ENCODE measurements around the gene GAST. TPM values are rescaled to one million over a fixed set of nuclear protein-coding genes. Genes with fewer than 3 reads are reported as not detected.
A peak's percentile ranks its signal among the peaks of the same experiment; 100 is the strongest.

The GAST gene
- total and polyA plus RNA-seq, 2 donors from 2014 or later: not detected

GRCh38 chr17:41664587-41665565 is 47.3 kb upstream of the GAST start:
- TF ChIP-seq, protein P1, sequence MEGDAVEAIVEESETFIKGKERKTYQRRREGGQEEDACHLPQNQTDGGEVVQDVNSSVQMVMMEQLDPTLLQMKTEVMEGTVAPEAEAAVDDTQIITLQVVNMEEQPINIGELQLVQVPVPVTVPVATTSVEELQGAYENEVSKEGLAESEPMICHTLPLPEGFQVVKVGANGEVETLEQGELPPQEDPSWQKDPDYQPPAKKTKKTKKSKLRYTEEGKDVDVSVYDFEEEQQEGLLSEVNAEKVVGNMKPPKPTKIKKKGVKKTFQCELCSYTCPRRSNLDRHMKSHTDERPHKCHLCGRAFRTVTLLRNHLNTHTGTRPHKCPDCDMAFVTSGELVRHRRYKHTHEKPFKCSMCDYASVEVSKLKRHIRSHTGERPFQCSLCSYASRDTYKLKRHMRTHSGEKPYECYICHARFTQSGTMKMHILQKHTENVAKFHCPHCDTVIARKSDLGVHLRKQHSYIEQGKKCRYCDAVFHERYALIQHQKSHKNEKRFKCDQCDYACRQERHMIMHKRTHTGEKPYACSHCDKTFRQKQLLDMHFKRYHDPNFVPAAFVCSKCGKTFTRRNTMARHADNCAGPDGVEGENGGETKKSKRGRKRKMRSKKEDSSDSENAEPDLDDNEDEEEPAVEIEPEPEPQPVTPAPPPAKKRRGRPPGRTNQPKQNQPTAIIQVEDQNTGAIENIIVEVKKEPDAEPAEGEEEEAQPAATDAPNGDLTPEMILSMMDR (IDR thresholded peaks at IDR 0.05; ENCODE audit: borderline replicate concordance, extremely low read depth, insufficient read depth): no peak
- H3K4me1 ChIP-seq (ENCODE audit: control insufficient read depth in 2 of 3, insufficient read depth in 2 of 3, low read depth in 1 of 3, low read length in 3 of 3): peaks cover 0 to 27% (median 0%) of the 10 kb centered on the region in 3 donors
- peak overlapping the region in 2 of 3 donors; percentile 70 to 86 for H3K4me3 ChIP-seq (ENCODE audit: low read length in 3 of 3)
- FAIRE-seq (no peak), DNase-seq (peak in 1 of 5 donors; percentile 67)
- peak overlapping the region in 2 of 3 donors; percentile 83 to 96 for H3K9ac ChIP-seq (ENCODE audit: low read length in 3 of 3)
- intact Hi-C loops (cut with DNase I): loop anchor here (10.0 kb wide), 1 partner anchor 110 kb away; no protein-coding TSS in a partner anchor
- H3K9me3 ChIP-seq (ENCODE audit: control insufficient read depth in 2 of 3, insufficient read depth in 1 of 3, low read length in 3 of 3): no peaks in the 10 kb centered on the region
- H3K36me3 ChIP-seq (ENCODE audit: control insufficient read depth in 2 of 3, insufficient read depth in 3 of 3, low read length in 3 of 3): no peaks in the 10 kb centered on the region
- no peaks in the 10 kb centered on the region for H3K27me3 ChIP-seq (ENCODE audit: control insufficient read depth, insufficient read depth, low read length)
- peak overlapping the region in 1 of 2 donors; percentile 95 for H3K27ac ChIP-seq (ENCODE audit: low read depth in 2 of 2, low read length in 2 of 2)

DNA sequence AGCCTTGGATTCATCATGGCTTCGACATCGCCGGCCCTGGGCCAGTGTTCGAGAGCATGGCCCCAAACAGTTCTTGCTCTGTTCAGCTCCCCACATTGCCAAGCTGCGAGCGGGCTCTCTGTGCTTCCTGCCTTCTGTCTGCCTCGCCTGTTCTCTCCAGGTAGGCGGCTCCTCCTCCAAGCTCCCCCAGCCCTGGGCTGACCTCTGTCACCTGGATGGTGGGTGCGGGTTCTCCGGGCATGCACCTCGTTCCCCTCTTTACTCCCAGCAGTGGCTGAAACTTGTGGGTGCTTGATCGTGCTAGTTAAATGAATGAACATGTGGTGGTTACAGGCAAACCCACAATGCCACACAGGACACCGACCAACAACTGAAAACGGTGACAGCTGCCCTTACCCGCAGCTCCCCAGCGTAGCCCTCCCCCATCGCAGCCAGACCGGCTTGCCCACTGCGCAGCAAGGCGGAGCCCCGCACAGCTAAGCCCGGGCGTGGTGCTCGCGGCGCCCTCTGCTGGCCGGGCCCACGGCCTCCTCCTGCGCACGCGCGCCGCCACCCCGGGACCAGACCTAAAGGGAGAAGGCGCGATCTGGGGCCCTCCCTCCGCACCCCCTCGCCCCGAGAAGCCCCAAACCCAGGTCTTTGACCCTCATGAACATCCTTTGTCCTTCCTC is 46.4 kb upstream of the GAST start:
- intact Hi-C loops (cut with DNase I): loop anchor here (10.0 kb wide), 1 partner anchor 111 kb away; no protein-coding TSS in a partner anchor

DNA sequence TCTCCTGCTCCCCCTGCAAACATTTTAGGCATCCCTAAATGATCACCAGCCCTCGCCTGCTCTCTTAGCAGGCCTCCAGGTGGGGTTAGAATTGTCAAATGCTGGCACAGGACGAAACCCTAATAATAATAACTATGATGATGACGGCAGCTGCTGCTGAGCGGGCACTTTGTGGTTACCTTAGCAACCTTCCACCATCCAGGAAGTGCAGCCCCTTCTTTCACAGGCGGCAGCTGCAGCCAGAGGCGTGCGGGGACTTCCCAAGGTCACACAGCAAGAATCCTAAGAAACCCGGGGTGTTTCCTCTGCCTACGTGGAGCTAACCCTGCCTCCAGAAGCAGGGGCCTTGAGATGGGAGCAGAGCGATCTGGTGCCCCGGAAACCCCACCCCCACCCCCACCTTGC is 45.9 kb upstream of the GAST start:
- TF ChIP-seq, protein P1 (IDR thresholded peaks at IDR 0.05; ENCODE audit: borderline replicate concordance, extremely low read depth, insufficient read depth): no peak
- FAIRE-seq: no peak
- H3K36me3 ChIP-seq (ENCODE audit: control insufficient read depth in 2 of 3, insufficient read depth in 3 of 3, low read length in 3 of 3): no peaks in the 10 kb centered on the region
- H3K9ac ChIP-seq (ENCODE audit: low read length in 3 of 3): peak overlapping the region in 2 of 3 donors; percentile 73 to 83
- peak overlapping the region; percentile 66 to 95 for H3K27ac ChIP-seq (ENCODE audit: low read depth in 2 of 2, low read length in 2 of 2)
- peak overlapping the region in 2 of 3 donors; percentile 55 to 70 for H3K4me3 ChIP-seq (ENCODE audit: low read length in 3 of 3)
- no peaks in the 10 kb centered on the region for H3K27me3 ChIP-seq (ENCODE audit: control insufficient read depth, insufficient read depth, low read length)
- peaks cover 0 to 24% (median 0%) of the 10 kb centered on the region in 3 donors for H3K4me1 ChIP-seq (ENCODE audit: control insufficient read depth in 2 of 3, insufficient read depth in 2 of 3, low read depth in 1 of 3, low read length in 3 of 3)
- intact Hi-C loops (cut with DNase I): loop anchor here (10.0 kb wide), 1 partner anchor 111 kb away; no protein-coding TSS in a partner anchor
- peak; percentile 37 to 79 (median 65) for DNase-seq
- H3K9me3 ChIP-seq (ENCODE audit: control insufficient read depth in 2 of 3, insufficient read depth in 1 of 3, low read length in 3 of 3): no peaks in the 10 kb centered on the region

More for the DNA sequence above, 46.4 kb upstream of the GAST start:
- H3K27me3 ChIP-seq (ENCODE audit: control insufficient read depth, insufficient read depth, low read length): no peaks in the 10 kb centered on the region
- no peaks in the 10 kb centered on the region for H3K36me3 ChIP-seq (ENCODE audit: control insufficient read depth in 2 of 3, insufficient read depth in 3 of 3, low read length in 3 of 3)
- H3K27ac ChIP-seq (ENCODE audit: low read depth in 2 of 2, low read length in 2 of 2): peak overlapping the region; percentile 71 to 95
- TF ChIP-seq, protein P1 (IDR thresholded peaks at IDR 0.05; ENCODE audit: borderline replicate concordance, extremely low read depth, insufficient read depth): peak; percentile 93
- H3K4me1 ChIP-seq (ENCODE audit: control insufficient read depth in 2 of 3, insufficient read depth in 2 of 3, low read depth in 1 of 3, low read length in 3 of 3): peaks cover 0 to 24% (median 0%) of the 10 kb centered on the region in 3 donors
- no peak for FAIRE-seq
- peak overlapping the region; percentile 21 to 86 (median 70) for H3K4me3 ChIP-seq (ENCODE audit: low read length in 3 of 3)
- peak overlapping the region in 2 of 3 donors; percentile 83 to 96 for H3K9ac ChIP-seq (ENCODE audit: low read length in 3 of 3)
- H3K9me3 ChIP-seq (ENCODE audit: control insufficient read depth in 2 of 3, insufficient read depth in 1 of 3, low read length in 3 of 3): no peaks in the 10 kb centered on the region
- peak; percentile 88 to 96 (median 94) for DNase-seq
